HG03159 (cell line): ENCODE data around the gene MPST.

Experiments
- ATAC-seq: cut with Tn5 transposase; IDR thresholded peaks from one replicate; pipeline ENCODE4 v1.9.1; 2021; ENCODE audit warnings: mild to moderate bottlenecking, moderate library complexity; ENCODE audit not compliant: unreplicated experiment

The MPST gene

GRCh38 chr22:37075822-37076433, 56.4 kb downstream of the MPST start:
- no peak for ATAC-seq

GRCh38 chr22:37077802-37078448, 58.4 kb downstream of the MPST start:
- no peak for ATAC-seq

DNA sequence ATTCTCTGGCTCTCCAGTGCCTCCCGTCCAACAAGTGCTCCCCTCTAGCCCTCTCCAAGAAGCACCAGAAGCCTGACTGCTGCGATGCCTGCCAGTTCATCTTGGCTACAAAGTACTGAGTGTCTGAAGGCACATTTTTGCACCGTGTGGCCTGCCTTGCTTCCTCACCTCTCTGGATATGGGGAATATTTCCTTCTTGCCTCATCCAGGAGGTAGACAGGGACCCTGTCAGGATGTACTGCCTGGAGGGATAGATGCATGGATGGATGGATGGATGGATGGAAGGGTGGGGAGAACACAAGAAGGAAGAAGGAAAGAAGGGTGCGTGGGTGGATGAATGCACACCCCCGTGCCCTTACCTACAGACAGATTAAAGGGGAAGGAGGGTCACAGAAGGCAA, 59.6 kb downstream of the MPST start:
- no peak for ATAC-seq
